Stimulated activated CD4-positive, alpha-beta T cell treated with anti-CD3 and anti-CD28 coated beads, Interleukin-12 subunit alpha, Interleukin-12 subunit beta, amount 100 ng/mL, for 24 hours (primary cell): Measurements from ENCODE around the gene RABEP2.
"Not testable (repeated sequence)": the region's sequence is repeated elsewhere in the genome, so short reads cannot be mapped to it uniquely, and the experiment has no call there.

Source experiments
- DNase-seq, 2 experiments: peaks; one replicate each; pipeline ENCODE4 v3.0.0-alpha.2; 2020; ENCODE audit warnings: low read depth in 2 of 2

RABEP2 gene

DNA sequence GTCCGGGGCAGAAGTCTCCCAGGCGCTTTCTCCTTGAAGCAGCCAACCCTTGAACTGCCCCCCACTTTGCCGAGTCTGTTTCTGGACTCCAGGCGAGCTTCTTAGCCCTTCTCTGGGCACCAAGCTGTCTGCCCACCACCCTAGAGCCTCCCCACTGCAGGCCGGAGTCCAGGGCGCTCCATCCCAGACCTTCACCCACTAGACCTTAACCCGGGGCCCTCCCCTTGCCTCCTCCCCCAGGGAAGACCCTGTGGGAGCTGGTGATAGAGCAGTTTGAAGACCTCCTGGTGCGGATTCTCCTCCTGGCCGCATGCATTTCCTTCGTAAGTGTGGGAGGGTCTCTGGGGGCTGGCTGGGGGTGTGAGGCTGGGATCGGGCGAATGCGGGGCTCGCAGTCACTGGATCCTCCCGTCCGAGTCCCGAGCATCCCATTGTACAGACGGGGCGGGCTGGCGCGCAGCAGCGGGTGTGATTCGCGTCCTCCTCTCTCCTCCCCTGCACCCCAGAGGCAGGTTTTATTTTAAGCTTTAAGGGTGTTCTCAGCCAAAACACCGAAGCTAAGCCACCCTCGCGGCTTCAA lies 45.7 kb downstream of the RABEP2 start:
- peak in 1 of 2 experiments; percentile 23 for DNase-seq

DNA sequence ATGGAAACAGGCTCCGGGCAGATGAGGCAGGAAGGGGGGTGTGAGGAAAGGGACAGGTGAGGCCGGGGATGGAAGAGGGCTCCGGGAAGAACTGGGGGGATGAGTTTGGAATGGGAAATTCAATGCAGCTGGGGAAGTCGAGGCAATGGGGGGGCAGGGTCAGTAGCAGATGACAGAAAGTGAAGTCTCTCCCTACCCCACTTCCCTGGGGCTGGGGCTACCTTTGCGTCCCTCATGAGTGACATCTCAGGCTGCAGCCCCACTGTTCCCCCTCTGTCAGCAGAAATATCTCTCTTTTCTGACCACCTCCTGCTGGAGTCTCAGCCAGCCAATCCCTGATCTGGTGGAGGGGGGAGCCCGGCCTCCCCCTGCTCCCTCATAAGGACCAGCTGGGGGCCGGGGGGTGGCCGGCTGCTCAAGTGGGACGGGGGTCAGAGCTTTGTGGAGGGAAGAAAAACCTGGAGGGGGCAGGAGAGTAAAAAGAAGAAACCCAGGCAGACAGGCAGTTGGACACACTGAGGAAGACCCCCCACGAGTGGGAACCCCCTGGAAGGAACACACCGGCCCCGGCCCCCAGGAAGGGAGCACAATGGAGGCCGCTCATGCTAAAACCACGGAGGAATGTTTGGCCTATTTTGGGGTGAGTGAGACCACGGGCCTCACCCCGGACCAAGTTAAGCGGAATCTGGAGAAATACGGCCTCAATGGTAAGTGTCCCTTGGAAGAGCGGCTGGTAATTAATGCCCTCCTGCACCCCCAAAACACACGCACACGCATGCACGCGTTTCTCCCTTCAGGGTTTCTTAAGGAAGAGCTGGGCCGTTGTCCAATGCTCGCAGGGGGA lies 46.7 kb downstream of the RABEP2 start, which contains the start of gene ATP2A1:
ATP2A1 (plus strand) TSS at position 406 of the 844 bp plus-strand sequence; CDS start at position 590, 184 bp downstream.
- DNase-seq, result no peak

DNA sequence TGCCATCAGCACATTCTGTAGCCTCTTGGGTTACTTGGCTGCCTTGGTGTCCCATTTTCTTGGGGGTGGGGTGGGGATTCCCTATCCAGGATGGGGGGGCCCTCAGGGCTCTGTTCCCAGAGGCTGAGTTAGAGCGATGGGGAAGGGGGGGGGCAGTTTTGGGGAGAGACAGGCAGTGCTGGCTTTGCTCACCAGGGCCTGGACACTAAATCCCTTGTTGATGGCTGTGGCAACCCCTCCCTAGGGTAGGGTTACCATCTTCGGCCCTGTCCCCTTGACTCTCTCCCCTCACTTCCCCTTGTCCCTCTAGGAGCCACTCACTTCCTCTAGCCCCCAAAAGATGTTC lies 47.4 kb downstream of the RABEP2 start:
- no peak for DNase-seq

- DNase-seq, result no peak
Measured at GRCh38 chr16:28876973-28877654, 47.9 kb downstream of the RABEP2 start.

DNA sequence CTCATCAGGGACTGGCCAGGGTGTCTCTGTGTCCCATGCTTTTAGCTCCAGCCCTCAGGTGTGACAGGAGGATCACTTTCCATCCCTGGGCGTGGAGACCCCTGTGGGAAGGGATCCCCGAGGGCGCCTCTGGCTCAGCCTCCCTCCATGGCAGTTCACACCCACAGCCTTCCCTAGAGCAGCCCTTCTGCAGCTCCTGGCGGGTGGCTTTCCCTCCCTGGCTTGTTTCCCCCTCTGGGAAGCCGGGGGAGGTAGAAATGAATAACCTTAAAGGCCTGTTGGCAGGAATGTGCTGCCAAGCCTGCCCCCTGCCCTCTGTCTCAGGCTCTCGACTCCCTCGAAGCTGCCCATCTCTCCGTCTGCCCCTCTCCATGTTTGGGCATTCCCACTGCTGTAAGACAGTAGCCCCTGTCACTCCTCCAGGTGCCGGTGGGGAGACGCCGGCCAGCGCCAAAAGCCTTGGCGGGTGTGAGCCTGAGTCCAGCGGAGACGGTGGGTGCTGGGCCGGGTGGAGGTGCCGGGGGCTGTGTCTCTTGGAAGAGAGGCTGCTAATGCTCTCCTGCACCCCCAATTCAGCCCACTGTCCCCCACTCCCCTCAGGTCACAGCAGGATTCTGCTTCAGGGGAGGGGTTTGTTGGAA lies 48.9 kb downstream of the RABEP2 start:
- no peak for DNase-seq

- no peak for DNase-seq
Measured at GRCh38 chr16:28875134-28876018, 49.7 kb downstream of the RABEP2 start.

GRCh38 chr16:28874406-28874805 lies 50.6 kb downstream of the RABEP2 start:
- DNase-seq, result no peak

- DNase-seq, result peak; percentile 22 to 48
Measured at GRCh38 chr16:28873543-28874201, 51.4 kb downstream of the RABEP2 start.

DNA sequence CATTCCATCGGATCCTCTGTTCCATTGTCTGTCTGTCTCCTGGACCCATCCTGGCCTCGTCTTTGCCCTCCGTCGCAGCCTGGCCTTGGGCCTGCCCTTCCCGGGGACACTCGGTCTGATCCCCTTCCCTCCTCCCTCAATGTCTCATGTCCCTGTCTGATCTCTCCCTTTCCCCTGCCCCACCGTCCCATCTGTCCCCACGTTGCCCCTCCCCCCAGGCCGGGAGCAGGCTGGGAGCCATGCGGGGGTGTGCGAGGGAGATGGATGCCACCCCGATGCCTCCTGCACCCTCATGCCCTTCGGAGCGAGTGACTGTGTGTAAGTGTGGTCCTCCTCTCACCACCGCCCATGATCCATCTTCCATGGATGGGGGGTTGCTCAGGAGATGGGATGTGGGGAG lies 52.1 kb downstream of the RABEP2 start:
- DNase-seq, result no peak

DNA sequence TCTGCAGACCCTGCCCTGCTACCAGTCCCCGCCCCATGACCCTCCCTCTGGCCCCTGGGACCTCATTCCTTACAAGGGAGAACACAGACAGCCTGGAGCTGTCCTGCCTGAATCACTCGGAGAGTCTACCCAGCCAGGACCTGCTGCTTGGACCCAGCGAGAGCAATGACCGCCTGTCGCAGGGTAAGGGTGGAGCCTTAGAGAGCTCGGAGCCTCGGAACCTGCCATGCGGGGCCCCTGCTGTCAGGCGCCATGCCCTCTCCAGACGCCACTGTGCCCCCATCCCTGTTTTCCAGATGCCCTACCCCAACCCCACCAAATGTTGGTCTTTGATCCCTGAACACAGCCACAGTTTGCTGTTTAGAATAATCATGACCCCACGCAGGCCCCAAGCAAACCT lies 55.8 kb downstream of the RABEP2 start:
- no peak for DNase-seq

- DNase-seq, result not testable (repeated sequence)
Measured at GRCh38 chr16:28867646-28868045, 57.4 kb downstream of the RABEP2 start.

DNA sequence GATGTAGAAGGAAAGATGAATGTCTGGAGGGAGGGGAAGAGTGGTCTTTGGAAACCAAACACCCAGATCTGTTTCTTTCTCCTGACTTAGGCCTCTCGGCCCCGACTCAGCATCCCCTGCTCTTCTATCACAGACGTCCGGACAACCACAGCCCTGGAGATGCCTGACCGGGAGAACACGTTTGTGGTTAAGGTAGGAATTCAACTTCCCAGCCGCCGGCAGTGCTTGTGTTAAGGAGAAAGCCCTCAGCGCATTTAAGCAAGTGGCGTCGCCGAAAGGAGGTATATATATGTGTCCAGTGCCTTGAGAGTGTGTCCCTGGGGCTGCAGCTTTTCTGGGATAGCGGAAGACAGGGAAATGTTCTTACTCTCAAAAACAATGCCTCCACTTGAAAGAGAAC lies 57.8 kb downstream of the RABEP2 start:
- DNase-seq, result no peak

- DNase-seq, result no peak
Measured at GRCh38 chr16:28866454-28866804, 58.6 kb downstream of the RABEP2 start.

GRCh38 chr16:28865722-28866453 lies 59.1 kb downstream of the RABEP2 start:
- DNase-seq, result no peak

DNA sequence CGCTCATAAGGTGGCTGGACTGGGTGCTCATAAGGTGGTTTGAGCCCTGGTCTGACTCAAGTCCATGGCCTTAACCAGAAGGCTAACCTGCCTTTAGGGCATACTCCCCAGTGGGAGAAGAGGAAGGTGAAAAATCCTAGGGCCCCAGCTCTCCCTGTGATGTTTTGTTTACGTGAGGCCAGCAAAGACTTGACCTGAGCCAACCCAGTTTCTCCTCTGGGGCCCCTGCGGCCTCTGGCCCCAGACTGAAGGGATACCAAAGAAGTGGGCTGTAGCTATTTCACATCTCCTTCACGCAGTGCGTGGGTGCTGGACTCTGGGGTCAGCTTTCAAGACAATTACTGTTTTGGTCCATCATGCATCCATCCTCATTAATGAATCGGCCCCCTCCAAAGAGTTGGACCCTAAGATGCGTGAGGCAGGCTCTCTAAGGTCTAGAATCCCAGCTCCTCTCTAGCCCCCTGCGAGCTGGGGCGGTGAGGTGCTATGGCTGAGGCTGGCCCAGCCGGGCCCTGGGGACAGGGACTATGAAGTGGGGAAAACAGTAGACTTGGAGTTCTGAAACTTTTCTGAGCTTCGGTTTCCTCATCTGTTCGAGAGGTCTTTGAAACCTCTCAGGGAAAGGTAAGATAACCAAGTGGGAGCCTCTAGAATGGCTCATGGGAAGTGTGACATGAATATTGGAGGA lies 59.9 kb downstream of the RABEP2 start:
- DNase-seq, result no peak

DNA sequence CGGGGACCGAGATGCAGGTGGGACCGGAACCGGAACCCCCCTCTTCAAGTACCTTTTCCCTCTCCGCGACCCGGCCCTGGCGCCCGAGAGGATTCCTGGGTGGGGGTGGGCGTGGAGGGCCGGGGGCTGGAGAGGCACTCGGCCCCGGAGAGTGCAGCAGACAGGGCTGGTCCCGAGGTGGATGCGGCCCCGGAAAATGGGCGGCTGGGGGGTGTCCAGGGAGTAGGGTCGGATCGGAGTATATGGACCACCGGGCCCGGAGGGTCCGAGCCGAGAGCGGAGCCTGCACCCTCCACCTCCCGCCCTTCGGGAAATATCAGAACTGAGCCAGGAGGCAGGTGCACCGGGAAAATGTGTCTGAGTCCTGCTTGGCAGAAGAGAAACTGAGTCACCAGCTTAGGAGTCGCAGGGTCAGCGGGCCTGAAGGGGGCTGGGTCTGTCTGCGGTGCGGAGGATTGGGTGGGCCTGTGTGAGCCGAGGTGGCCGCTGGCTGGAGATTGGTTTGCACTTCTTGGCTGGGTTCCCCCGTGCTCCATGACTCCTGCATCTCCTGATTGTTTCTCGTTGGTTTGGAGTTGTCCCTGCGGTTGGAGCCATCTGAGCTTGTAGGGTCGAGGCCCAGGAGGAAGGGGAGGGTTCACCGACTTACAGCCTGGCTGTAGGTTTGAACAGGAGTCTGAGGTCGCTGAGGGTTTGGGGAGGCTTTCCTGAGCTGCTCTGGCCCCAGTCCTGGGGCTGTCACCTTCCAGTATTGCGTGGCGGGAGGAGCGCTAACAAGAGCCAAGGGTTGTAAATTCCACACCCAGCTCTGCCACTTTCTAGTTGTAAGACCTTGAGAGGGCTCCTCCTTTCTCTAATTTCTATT lies 60.9 kb downstream of the RABEP2 start:
- DNase-seq, result no peak

DNA sequence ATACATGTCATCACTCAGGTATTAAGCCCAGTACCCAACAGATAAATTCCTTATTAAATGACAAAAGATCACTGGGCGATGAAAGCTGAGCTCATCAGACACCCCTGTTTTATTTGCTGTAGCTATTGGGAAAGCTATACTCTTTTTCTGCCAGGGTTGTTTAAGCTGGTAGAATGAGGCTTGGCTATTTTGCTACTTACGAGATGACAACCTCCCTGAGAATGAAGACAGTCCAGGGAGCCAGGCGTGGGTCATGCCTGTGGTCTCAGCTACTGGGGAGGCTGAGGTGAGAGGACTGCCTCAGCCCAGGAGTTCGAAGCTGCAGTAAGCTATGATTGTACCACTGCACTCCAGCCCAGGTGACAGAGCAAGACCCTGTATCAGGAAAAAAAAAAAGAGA lies 65.7 kb downstream of the RABEP2 start:
- DNase-seq, result no peak

GRCh38 chr16:28858421-28858820 lies 66.6 kb downstream of the RABEP2 start:
- DNase-seq, result no peak
